ENCODE results near the gene CABCOCO1. TPM values are rescaled to one million over a fixed set of nuclear protein-coding genes. Genes with fewer than 3 reads are reported as not detected.

CABCOCO1 gene
- total RNA-seq, 1 experiment from 2014 or later = 0.57 TPM

- no peak for DNase-seq (ENCODE audit: low read depth)
Measured at GRCh38 chr10:61812920-61813319, 150.2 kb downstream of the CABCOCO1 start.

GRCh38 chr10:61814160-61814559 lies 151.4 kb downstream of the CABCOCO1 start:
- no peak for DNase-seq (ENCODE audit: low read depth)

- DNase-seq (ENCODE audit: low read depth) = no peak
Measured at GRCh38 chr10:61815496-61815895, 152.8 kb downstream of the CABCOCO1 start.

Other genes with a start within 250 kb of the CABCOCO1 start
- not detected in 2 replicates for gene TMEM26, start 209.5 kb upstream of the CABCOCO1 start, total RNA-seq (2014; rRNA removed; shearing (Covaris generic))
- 4.7 and 5.0 TPM in 2 replicates for gene ARID5B, start 238.8 kb downstream of the CABCOCO1 start, total RNA-seq (2014; rRNA removed; shearing (Covaris generic))

Data from Daoy (cell line).